Osteoblast (primary cell): Measurements from ENCODE around the gene PARM1. TPM values are rescaled to one million over a fixed set of nuclear protein-coding genes. Genes with fewer than 3 reads are reported as not detected.

ENCODE experiments used
- DNase-seq: peaks from one replicate; pipeline ENCODE4 v3.0.0; 2011; ENCODE audit warnings: low spot score, mixed read lengths; ENCODE audit not compliant: insufficient read length; ENCODE audit errors: missing footprints
- H2AFZ ChIP-seq: 2 replicates; pipeline ENCODE4 v1.6.0; 2011; ENCODE audit warnings: mild to moderate bottlenecking, low read length
- H3K27ac ChIP-seq: 2 replicates; pipeline ENCODE4 v1.5.1; 2011; ENCODE audit warnings: mild to moderate bottlenecking, low read depth, low read length, moderate library complexity
- H3K27me3 ChIP-seq: 2 replicates; pipeline ENCODE4 v1.6.0; 2012; ENCODE audit warnings: mild to moderate bottlenecking, control low read depth, inconsistent platforms, low read length, moderate library complexity; ENCODE audit not compliant: insufficient read depth
- H3K36me3 ChIP-seq: 2 replicates; pipeline ENCODE4 v1.5.1; 2011; ENCODE audit warnings: mild to moderate bottlenecking, low read length, control low read depth, moderate library complexity; ENCODE audit not compliant: insufficient read depth
- H3K4me1 ChIP-seq: 2 replicates; pipeline ENCODE4 v1.5.1; 2011; ENCODE audit warnings: mild to moderate bottlenecking, low read length, control low read depth, moderate library complexity; ENCODE audit not compliant: insufficient read depth
- H3K4me2 ChIP-seq: 2 replicates; pipeline ENCODE4 v1.6.0; 2011; ENCODE audit warnings: mild to moderate bottlenecking, low read length; ENCODE audit not compliant: insufficient read depth
- H3K4me3 ChIP-seq: fragments of 200-600 bp; sonication (generic); 3 replicates; pipeline ENCODE4 v1.5.1; 2012; ENCODE audit warnings: mild to moderate bottlenecking, low read length, inconsistent platforms; ENCODE audit not compliant: insufficient read depth
- H3K79me2 ChIP-seq: 2 replicates; pipeline ENCODE4 v1.6.0; 2012; ENCODE audit warnings: mild to moderate bottlenecking, low read length, control low read depth, inconsistent platforms; ENCODE audit not compliant: insufficient read depth
- H3K9me3 ChIP-seq: 2 replicates; pipeline ENCODE4 v1.5.1; 2011; ENCODE audit warnings: low read depth, low read length, control low read depth
- H4K20me1 ChIP-seq: 2 replicates; pipeline ENCODE4 v1.6.0; 2012; ENCODE audit warnings: mild to moderate bottlenecking, low read length, control low read depth; ENCODE audit not compliant: insufficient read depth
- total RNA-seq: library from RNA; depleted of rRNA; stranded (reverse); fragments of >200 nt; gene quantifications from 2 replicates; pipeline ENCODE4 v1.2.3, GENCODE V29; 2012
- TF ChIP-seq, protein P1 (sequence below): IDR thresholded peaks from 2 replicates; pipeline ENCODE4 v1.5.1; 2011; ENCODE audit warnings: mild to moderate bottlenecking, low read depth, low read length, moderate library complexity; ENCODE audit errors: extremely low read depth

Gene PARM1
- total RNA-seq, 1 donor, result not detected

DNA sequence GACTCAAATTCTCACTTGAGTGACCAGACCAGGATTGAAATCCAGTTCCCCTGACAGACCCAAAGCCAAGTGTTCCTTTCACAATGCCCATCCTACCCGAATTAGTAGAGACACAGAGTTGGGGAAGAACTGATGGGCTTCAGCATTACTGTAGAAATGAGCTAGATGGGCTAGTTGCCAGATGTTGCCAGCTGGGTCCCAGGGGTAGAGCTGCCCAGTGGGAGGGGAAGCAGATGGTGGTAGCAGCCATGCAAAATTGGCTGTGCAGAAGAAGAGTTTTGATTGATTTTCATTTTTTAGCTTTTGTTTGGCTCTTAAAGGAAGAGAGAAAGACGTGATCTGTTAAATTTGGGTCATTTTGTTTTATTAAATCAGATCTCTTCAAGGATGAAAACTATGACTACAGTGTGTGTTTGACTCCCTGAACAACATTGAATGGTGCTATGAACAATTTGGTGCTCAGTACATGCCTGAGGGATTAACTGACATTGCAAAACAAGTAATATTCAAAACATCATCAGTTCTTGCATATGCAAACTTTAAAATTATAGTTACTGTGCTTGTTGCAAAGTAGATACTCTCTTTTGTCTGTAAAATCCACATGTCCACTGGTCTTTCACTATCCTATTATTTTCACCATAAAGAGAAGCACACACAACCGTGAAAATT lies 86.0 kb downstream of the PARM1 start:
- H3K4me3 ChIP-seq, result no peak overlapping the region
- no peak for DNase-seq
- H3K36me3 ChIP-seq, result no peaks in the 10 kb centered on the region
- no peaks in the 10 kb centered on the region for H3K4me1 ChIP-seq
- TF ChIP-seq, protein P1, sequence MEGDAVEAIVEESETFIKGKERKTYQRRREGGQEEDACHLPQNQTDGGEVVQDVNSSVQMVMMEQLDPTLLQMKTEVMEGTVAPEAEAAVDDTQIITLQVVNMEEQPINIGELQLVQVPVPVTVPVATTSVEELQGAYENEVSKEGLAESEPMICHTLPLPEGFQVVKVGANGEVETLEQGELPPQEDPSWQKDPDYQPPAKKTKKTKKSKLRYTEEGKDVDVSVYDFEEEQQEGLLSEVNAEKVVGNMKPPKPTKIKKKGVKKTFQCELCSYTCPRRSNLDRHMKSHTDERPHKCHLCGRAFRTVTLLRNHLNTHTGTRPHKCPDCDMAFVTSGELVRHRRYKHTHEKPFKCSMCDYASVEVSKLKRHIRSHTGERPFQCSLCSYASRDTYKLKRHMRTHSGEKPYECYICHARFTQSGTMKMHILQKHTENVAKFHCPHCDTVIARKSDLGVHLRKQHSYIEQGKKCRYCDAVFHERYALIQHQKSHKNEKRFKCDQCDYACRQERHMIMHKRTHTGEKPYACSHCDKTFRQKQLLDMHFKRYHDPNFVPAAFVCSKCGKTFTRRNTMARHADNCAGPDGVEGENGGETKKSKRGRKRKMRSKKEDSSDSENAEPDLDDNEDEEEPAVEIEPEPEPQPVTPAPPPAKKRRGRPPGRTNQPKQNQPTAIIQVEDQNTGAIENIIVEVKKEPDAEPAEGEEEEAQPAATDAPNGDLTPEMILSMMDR, result no peak
- no peak overlapping the region for H3K27ac ChIP-seq
- no peaks in the 10 kb centered on the region for H4K20me1 ChIP-seq
- H3K4me2 ChIP-seq, result no peak overlapping the region
- H3K27me3 ChIP-seq, result no peaks in the 10 kb centered on the region
- no peak overlapping the region for H2AFZ ChIP-seq
- H3K79me2 ChIP-seq, result no peaks in the 10 kb centered on the region
- H3K9me3 ChIP-seq, result peaks cover 2% of the 10 kb centered on the region

DNA sequence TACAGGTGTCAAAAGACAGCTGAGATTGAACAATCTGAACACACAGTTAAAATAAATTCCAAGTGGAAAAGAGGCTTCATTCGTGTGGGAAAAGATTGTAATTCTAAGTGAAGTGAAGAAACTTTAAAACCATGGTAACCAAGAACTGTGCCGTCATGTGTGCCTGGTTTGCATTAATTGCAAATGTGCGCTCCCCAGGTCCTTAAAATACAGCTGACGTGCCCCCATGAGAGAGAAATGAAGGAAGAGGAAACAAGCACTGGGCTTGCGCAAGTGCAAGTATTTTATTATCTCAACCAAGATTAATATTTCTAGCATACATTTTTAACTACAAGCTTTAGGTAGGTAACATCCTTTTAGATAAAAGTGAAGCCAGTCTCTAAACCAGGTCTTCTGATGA lies 92.5 kb downstream of the PARM1 start:
- Histone ChIP-seq H3K27ac (no peak overlapping the region), H3K9me3 (no peaks in the 10 kb centered on the region), H3K36me3 (no peaks in the 10 kb centered on the region), H3K4me3 (no peak overlapping the region), H2AFZ (no peak overlapping the region), H3K4me2 (no peak overlapping the region), H4K20me1 (no peaks in the 10 kb centered on the region), H3K4me1 (no peaks in the 10 kb centered on the region), H3K27me3 (no peaks in the 10 kb centered on the region), H3K79me2 (no peaks in the 10 kb centered on the region)
- TF ChIP-seq, protein P1, result no peak
- no peak for DNase-seq

DNA sequence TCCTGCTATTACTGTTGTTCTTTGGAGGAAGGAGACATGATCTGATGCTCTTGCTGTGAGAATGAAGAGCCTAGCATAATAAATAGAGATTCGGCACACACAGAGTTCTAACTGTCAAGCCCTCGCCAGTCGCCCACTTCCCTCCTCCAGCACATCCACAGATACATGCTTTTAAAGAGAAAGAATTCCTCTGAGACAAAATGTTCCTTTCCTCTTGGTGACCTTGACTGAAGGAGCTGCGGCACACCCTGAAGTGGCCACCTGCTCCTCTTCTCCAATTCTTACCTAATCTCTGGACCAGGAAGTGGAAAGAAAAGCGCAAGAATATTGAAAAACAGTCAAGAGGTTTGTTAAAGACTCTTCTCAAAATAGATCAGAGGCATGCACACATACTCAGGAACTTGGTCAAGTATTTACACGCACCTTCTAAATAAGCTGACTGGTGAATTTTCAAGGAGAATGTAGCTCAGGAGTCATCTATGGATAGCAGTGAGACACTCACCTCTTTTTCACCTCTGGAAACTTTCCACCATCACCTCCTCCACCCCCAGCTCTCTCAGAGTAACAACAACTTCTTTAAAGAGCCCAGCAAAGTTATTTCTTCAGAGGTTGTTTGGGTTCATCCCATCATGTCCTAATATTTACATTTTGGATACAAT lies 95.4 kb downstream of the PARM1 start:
- no peak for DNase-seq
- Histone ChIP-seq H3K4me2 (no peak overlapping the region), H3K4me1 (no peaks in the 10 kb centered on the region), H3K79me2 (no peaks in the 10 kb centered on the region), H4K20me1 (no peaks in the 10 kb centered on the region), H3K27me3 (no peaks in the 10 kb centered on the region), H3K36me3 (no peaks in the 10 kb centered on the region), H2AFZ (no peak overlapping the region), H3K27ac (no peak overlapping the region), H3K4me3 (no peak overlapping the region), H3K9me3 (no peaks in the 10 kb centered on the region)
- TF ChIP-seq, protein P1, result no peak

DNA sequence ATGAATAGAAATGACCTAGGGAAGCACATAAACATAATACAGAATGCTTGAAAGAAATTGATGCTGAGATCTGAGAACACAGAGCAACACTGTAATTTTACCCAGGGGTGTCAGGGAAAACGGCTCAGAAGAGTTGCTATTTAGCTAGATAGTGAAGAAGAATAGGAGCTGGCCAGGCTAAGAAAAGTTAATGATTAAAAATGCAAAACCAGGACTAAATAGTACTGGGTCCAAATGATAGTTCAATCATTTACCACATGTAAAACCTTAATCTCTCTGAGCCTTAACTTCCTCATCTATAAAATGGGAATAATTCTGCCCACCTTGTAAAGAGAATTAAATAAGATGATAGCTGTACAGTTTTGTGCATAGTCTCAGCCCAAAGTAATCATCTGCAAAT lies 97.1 kb downstream of the PARM1 start:
- H2AFZ ChIP-seq, result no peak overlapping the region
- no peaks in the 10 kb centered on the region for H3K36me3 ChIP-seq
- TF ChIP-seq, protein P1, result no peak
- no peak overlapping the region for H3K4me3 ChIP-seq
- no peaks in the 10 kb centered on the region for H3K79me2 ChIP-seq
- H4K20me1 ChIP-seq, result no peaks in the 10 kb centered on the region
- H3K4me2 ChIP-seq, result no peak overlapping the region
- no peak overlapping the region for H3K27ac ChIP-seq
- no peak for DNase-seq
- no peaks in the 10 kb centered on the region for H3K9me3 ChIP-seq
- H3K27me3 ChIP-seq, result no peaks in the 10 kb centered on the region
- H3K4me1 ChIP-seq, result no peaks in the 10 kb centered on the region
